ENCODE data around the gene SLAMF9.

The SLAMF9 gene

GRCh38 chr1:159932296-159933285 is 21.4 kb downstream of the SLAMF9 start:
- DNase-seq, result no peak

GRCh38 chr1:159931795-159932173 is 22.3 kb downstream of the SLAMF9 start:
- no peak for DNase-seq

- DNase-seq, result no peak
Observed at GRCh38 chr1:159931101-159931794, 22.8 kb downstream of the SLAMF9 start.

GRCh38 chr1:159930634-159931033 is 23.4 kb downstream of the SLAMF9 start:
- no peak for DNase-seq

- no peak for DNase-seq
Observed at GRCh38 chr1:159930216-159930615, 23.8 kb downstream of the SLAMF9 start.

- no peak for DNase-seq
Observed at GRCh38 chr1:159929155-159930051, 24.6 kb downstream of the SLAMF9 start.

GRCh38 chr1:159928491-159929050 is 25.5 kb downstream of the SLAMF9 start:
- DNase-seq, result no peak

- no peak for DNase-seq
Observed at GRCh38 chr1:159927849-159928431, 26.1 kb downstream of the SLAMF9 start.

- no peak for DNase-seq
Observed at GRCh38 chr1:159927211-159927848, 26.7 kb downstream of the SLAMF9 start.

GRCh38 chr1:159925719-159926078 is 28.3 kb downstream of the SLAMF9 start:
- no peak for DNase-seq

GRCh38 chr1:159924791-159925718 is 29.0 kb downstream of the SLAMF9 start, which contains the start of gene TAGLN2:
TAGLN2 (minus strand) TSS chr1:159925507; CDS start chr1:159920509, 4,998 bp downstream.
- DNase-seq, result peak; percentile 94

- DNase-seq, result peak; percentile 64
Observed at GRCh38 chr1:159924025-159924790, 29.8 kb downstream of the SLAMF9 start.

GRCh38 chr1:159923203-159924024 is 30.6 kb downstream of the SLAMF9 start:
- DNase-seq, result peak; percentile 84

- DNase-seq, result no peak
Observed at GRCh38 chr1:159922511-159923202, 31.4 kb downstream of the SLAMF9 start.

GRCh38 chr1:159921700-159922504 is 32.1 kb downstream of the SLAMF9 start:
- DNase-seq, result peak; percentile 26

- peak; percentile 18 for DNase-seq
Observed at GRCh38 chr1:159921251-159921650, 32.8 kb downstream of the SLAMF9 start.

GRCh38 chr1:159920651-159921050 is 33.4 kb downstream of the SLAMF9 start:
- DNase-seq, result no peak
